ENCODE data around the gene GRB10. TPM values are rescaled to one million over a fixed set of nuclear protein-coding genes. Genes with fewer than 3 reads are reported as not detected.

The GRB10 gene
- polyA plus RNA-seq, 6 donors from 2014 or later: 0.24 TPM; not detected in 5

- peak overlapping the region in 3 of 8 donors; percentile 14 to 83 (median 28) for H3K4me3 Mint-ChIP-seq
- H3K27ac Mint-ChIP-seq: no peak overlapping the region
- DNase-seq: no peak
- peaks cover 33 to 36% (median 33%) of the 10 kb centered on the region in 3 donors for H3K4me1 Mint-ChIP-seq
- H3K9me3 Mint-ChIP-seq: no peaks in the 10 kb centered on the region
- ATAC-seq (ENCODE audit: low read depth in 2 of 2): no peak
- H3K27me3 Mint-ChIP-seq: no peaks in the 10 kb centered on the region
- no peaks in the 10 kb centered on the region for H3K36me3 Mint-ChIP-seq
Measured at GRCh38 chr7:50658696-50659095, 124.0 kb downstream of the GRB10 start.

DNA sequence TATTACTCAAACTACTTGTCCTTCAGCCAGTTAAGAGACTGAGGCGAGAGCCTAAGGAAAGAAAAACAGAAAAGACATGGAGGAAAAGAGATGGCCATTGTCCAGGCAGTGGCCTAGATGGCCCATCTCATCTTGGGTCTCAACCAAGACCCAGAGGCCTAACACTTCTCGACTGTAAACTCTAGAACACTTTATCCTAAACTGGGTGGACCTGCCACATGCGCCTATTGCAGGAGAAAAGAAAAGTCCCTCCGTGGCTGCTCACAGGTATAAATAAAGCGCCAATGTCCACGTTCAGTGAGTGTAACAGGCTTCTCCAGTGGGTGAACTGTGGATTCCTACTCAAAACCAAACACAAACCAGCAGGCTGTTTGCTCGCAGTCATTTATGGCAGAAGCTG, 124.8 kb downstream of the GRB10 start:
- H3K4me3 Mint-ChIP-seq: peak overlapping the region in 1 of 8 donors; percentile 39
- H3K27me3 Mint-ChIP-seq: no peaks in the 10 kb centered on the region
- ATAC-seq (ENCODE audit: low read depth in 2 of 2): no peak
- H3K4me1 Mint-ChIP-seq: peaks cover 29 to 34% (median 33%) of the 10 kb centered on the region in 3 donors
- no peaks in the 10 kb centered on the region for H3K9me3 Mint-ChIP-seq
- no peaks in the 10 kb centered on the region for H3K36me3 Mint-ChIP-seq
- H3K27ac Mint-ChIP-seq: no peak overlapping the region
- DNase-seq: no peak

GRCh38 chr7:50657341-50657873, 125.3 kb downstream of the GRB10 start:
- Mint-ChIP-seq H3K4me3 (no peak overlapping the region), H3K36me3 (no peaks in the 10 kb centered on the region), H3K27me3 (no peaks in the 10 kb centered on the region), H3K4me1 (peaks cover 24 to 30% (median 28%) of the 10 kb centered on the region in 3 donors), H3K27ac (no peak overlapping the region), H3K9me3 (no peaks in the 10 kb centered on the region)
- ATAC-seq (ENCODE audit: low read depth in 2 of 2): no peak
- no peak for DNase-seq

GRCh38 chr7:50656141-50656895, 126.4 kb downstream of the GRB10 start:
- Mint-ChIP-seq H3K36me3 (no peaks in the 10 kb centered on the region), H3K4me1 (peaks cover 14 to 19% (median 18%) of the 10 kb centered on the region in 3 donors), H3K27me3 (no peaks in the 10 kb centered on the region), H3K27ac (no peak overlapping the region), H3K9me3 (no peaks in the 10 kb centered on the region), H3K4me3 (no peak overlapping the region)
- DNase-seq: no peak
- no peak for ATAC-seq (ENCODE audit: low read depth in 2 of 2)

GRCh38 chr7:50655490-50655889, 127.2 kb downstream of the GRB10 start:
- Mint-ChIP-seq H3K36me3 (no peaks in the 10 kb centered on the region), H3K9me3 (no peaks in the 10 kb centered on the region), H3K27me3 (no peaks in the 10 kb centered on the region), H3K4me3 (no peak overlapping the region), H3K27ac (no peak overlapping the region), H3K4me1 (peaks cover 9 to 11% (median 11%) of the 10 kb centered on the region in 3 donors)
- ATAC-seq (ENCODE audit: low read depth in 2 of 2): no peak
- no peak for DNase-seq

DNA sequence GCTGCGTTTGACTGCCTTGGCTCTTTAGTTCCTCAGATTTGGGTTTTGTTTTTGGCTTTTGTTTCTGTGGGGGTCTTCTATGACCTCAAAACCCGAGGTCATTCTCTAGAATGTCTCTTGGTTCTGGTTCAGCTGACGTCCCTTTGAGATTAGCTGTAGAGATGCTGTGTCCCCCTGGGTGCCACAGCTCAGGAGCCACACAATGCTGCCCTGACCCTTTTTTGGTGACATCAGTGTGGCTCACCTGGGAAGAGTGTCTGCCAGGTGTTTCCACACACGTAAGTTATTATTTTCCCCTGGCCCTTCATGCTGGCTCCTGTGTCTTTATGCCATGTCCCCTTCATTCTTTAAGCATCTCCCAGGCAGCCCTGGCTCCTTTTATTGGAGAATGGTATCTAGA, 127.7 kb downstream of the GRB10 start:
- Mint-ChIP-seq H3K36me3 (no peaks in the 10 kb centered on the region), H3K9me3 (no peaks in the 10 kb centered on the region), H3K4me3 (no peak overlapping the region), H3K4me1 (peaks cover 5 to 7% (median 6%) of the 10 kb centered on the region in 3 donors), H3K27me3 (no peaks in the 10 kb centered on the region), H3K27ac (no peak overlapping the region)
- DNase-seq (no peak), ATAC-seq (ENCODE audit: low read depth in 2 of 2) (no peak)

- H3K27me3 Mint-ChIP-seq: no peaks in the 10 kb centered on the region
- DNase-seq: no peak
- no peaks in the 10 kb centered on the region for H3K4me1 Mint-ChIP-seq
- no peak overlapping the region for H3K27ac Mint-ChIP-seq
- no peak for ATAC-seq (ENCODE audit: low read depth in 2 of 2)
- H3K9me3 Mint-ChIP-seq: no peaks in the 10 kb centered on the region
- H3K4me3 Mint-ChIP-seq: no peak overlapping the region
- no peaks in the 10 kb centered on the region for H3K36me3 Mint-ChIP-seq
Measured at GRCh38 chr7:50653981-50654425, 128.7 kb downstream of the GRB10 start.

- Mint-ChIP-seq H3K27ac (no peak overlapping the region), H3K9me3 (no peaks in the 10 kb centered on the region), H3K4me1 (no peaks in the 10 kb centered on the region), H3K36me3 (no peaks in the 10 kb centered on the region), H3K27me3 (no peaks in the 10 kb centered on the region), H3K4me3 (no peak overlapping the region)
- ATAC-seq (ENCODE audit: low read depth in 2 of 2): no peak
- DNase-seq: no peak
Measured at GRCh38 chr7:50653126-50653864, 129.4 kb downstream of the GRB10 start.

DNA sequence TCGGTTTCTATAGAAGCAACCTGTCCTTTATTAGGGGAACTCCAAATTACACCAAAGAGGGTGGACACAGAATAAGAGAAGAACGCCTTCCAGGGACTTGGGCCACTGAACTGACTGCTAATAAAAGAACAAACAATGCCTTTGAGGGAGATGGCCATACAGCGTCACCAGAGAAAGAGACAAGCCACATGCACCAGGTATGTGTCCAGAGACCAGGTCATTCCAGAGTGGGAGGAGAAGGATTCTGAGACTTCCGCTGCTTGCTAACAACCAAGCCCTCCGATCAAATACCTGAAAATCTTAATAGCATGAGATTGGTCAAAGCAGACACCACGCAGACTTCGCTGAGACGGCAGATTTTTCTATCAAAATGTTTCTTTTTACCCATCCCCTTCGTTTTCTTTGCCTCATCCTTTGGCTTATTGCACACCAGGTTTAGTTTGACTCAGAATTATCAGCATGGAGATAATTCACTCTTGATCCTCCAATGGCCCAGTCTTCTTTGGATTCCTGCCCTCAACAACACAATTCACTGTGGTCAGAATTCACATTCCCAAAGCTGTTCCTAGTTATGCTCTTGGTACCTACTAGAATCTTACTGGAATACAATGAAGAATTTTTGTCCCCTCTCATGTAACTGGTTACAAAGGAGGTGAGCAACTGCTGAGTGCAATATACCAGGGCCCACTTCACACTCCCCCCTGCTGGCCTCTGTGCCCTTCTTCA, 130.1 kb downstream of the GRB10 start:
- no peaks in the 10 kb centered on the region for H3K36me3 Mint-ChIP-seq
- peak overlapping the region in 1 of 6 donors; percentile 3 for H3K27ac Mint-ChIP-seq
- H3K4me1 Mint-ChIP-seq: no peaks in the 10 kb centered on the region
- ATAC-seq (ENCODE audit: low read depth in 2 of 2) (no peak), DNase-seq (no peak)
- H3K4me3 Mint-ChIP-seq: no peak overlapping the region
- no peaks in the 10 kb centered on the region for H3K9me3 Mint-ChIP-seq
- no peaks in the 10 kb centered on the region for H3K27me3 Mint-ChIP-seq

DNA sequence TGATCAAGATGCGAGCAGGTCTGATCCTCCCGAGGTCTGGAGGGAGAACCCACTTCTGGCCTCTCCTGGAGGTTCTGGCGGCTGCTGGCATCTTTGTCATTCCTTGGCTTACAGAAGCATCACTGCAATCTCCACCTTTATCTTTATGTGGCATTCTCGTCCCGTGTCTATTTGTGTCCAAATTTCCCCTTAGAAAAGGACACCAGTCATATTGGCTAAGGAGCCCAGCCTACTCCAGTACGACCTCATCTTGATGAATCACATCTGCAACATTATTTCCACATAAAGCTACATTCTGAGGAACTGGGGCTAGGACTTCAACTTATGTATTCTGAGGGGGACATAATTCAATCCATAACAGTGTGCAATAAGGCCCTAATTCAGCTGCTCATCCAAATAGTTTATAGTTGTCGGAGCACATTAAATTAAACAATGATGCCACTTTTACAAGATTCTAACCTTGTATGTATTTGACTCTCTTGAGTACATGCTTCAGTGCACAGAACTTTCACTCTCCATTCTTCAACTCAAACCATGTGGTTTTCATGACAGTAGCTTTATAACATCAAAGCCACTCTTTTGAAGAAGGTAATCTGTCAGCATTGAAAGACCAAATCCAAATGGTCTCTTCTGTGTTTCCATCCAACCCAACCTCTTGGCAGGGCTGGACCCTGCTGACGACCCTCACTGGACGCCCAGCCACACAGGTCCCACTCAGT, 131.3 kb downstream of the GRB10 start:
- Mint-ChIP-seq H3K36me3 (no peaks in the 10 kb centered on the region), H3K9me3 (no peaks in the 10 kb centered on the region), H3K27ac (no peak overlapping the region), H3K27me3 (no peaks in the 10 kb centered on the region), H3K4me3 (no peak overlapping the region), H3K4me1 (no peaks in the 10 kb centered on the region)
- DNase-seq (no peak), ATAC-seq (ENCODE audit: low read depth in 2 of 2) (no peak)

DNA sequence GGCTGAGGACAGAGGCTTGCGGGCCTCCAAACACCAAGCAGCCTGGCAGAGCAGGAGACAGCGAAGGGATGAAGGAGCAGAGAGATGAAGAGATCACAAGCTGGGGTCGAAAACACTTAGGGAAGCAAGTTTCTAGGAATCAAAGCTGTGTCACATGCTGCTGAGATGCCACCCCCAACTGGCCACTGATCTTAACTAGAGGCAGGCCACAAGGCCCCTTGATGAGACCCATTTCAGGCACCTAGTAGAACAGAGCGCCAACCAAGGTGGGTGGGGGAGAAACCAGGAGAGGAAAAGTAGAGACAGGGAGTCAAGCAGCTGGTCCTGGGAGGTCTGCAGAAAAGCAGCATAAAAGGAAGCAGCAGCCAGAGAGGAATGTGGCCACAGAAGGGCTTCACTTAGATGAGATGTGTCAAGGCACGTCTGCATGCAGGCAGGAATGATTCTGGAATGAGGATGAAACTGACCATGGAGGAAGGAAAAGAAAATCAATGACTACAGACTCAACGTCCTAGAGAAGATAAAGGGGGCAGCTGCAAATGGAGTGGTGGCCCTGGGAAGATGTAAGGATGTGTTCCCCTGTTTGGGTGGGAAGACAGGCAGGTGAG, 132.5 kb downstream of the GRB10 start:
- ATAC-seq (ENCODE audit: low read depth in 2 of 2) (no peak), DNase-seq (no peak)
- Mint-ChIP-seq H3K4me3 (no peak overlapping the region), H3K4me1 (no peaks in the 10 kb centered on the region), H3K9me3 (no peaks in the 10 kb centered on the region), H3K36me3 (no peaks in the 10 kb centered on the region), H3K27me3 (no peaks in the 10 kb centered on the region), H3K27ac (peak overlapping the region in 1 of 6 donors; percentile 0)

DNA sequence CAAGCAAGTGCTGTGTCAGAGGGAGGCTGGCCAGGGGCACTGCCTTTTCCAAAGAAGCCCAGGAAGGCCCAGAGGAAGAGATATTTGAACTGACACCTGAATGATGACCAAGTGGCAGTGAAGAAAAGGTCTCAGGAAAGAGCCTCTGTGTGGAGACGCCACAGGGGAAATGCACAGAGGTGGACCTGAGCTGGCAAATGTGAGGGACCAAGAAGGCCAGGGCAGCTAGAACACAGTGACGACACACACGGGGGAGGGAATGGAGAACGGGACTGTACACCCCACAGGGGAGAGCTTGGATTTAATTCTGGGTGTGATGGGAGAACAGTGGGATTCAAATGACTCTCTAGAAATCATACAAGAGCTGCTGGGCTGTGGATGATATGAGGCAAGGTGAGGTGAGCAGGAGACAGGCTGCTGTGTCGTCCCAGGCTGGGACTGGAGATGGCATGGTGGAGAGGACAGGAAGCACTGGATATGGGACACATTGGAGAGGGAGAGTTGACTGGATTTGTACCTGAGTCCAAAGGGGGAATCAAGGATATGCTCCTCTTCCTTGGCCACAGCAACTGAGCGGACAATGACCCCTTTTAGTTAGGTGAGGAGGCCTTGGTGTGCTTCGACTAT, 133.3 kb downstream of the GRB10 start:
- Mint-ChIP-seq H3K4me1 (no peaks in the 10 kb centered on the region), H3K9me3 (no peaks in the 10 kb centered on the region), H3K36me3 (no peaks in the 10 kb centered on the region), H3K27me3 (no peaks in the 10 kb centered on the region), H3K4me3 (no peak overlapping the region), H3K27ac (no peak overlapping the region)
- ATAC-seq (ENCODE audit: low read depth in 2 of 2): no peak
- DNase-seq: no peak

Measured in naive B cell (primary cell).